Left lung (tissue), 10 donors: ENCODE measurements around the gene IGF1R. TPM values are rescaled to one million over a fixed set of nuclear protein-coding genes. Genes with fewer than 3 reads are reported as not detected.

Experiments used
- ATAC-seq: fragments of 200-7000 bp; cut with Tn5 transposase; one replicate; pipeline ENCODE4 v1.9.1; 2020; ENCODE audit warnings: moderate library complexity
- DNase-seq, 4 donors: peaks; one replicate each; pipeline ENCODE4 v3.0.0-alpha.2; 2013 to 2020
- H3K27ac ChIP-seq, 2 donors: fragments of 200-600 bp; sonication (generic) in 1 of 2; one replicate each; pipeline versions ENCODE4 v1.5.0 to v1.8.0; 2020 to 2021
- H3K27me3 ChIP-seq, 2 donors: fragments of 200-600 bp; sonication (generic) in 1 of 2; one replicate each; pipeline versions ENCODE4 v1.5.0 to v1.8.0; 2020 to 2021
- H3K36me3 ChIP-seq, 2 donors: fragments of 200-600 bp; sonication (generic) in 1 of 2; one replicate each; pipeline versions ENCODE4 v1.5.0 to v1.8.0; 2020 to 2021
- H3K4me1 ChIP-seq, 2 donors: fragments of 200-600 bp; one replicate each; pipeline ENCODE4 v1.8.0; 2021
- H3K4me3 ChIP-seq, 2 donors: fragments of 200-600 bp; sonication (generic) in 1 of 2; one replicate each; pipeline versions ENCODE4 v1.5.0 to v1.8.0; 2020 to 2021; ENCODE audit warnings: mild to moderate bottlenecking in 1 of 2
- H3K9me3 ChIP-seq, 2 donors: fragments of 200-600 bp; sonication (generic) in 1 of 2; one replicate each; pipeline versions ENCODE4 v1.5.0 to v1.8.0; 2020 to 2021
- CTCF ChIP-seq, 2 donors: fragments of 200-600 bp; sonication (generic) in 1 of 2; IDR thresholded peaks; one replicate each; pipeline versions ENCODE4 v1.5.0 to v1.8.0; 2021; ENCODE audit warnings: antibody characterized with exemption in 2 of 2
- intact Hi-C, 2 donors: fragments of 100-400 bp; cut with DNase I; formaldehyde crosslinking; loops; one replicate each; pipeline versions ENCODE4 v1.11.2 to v1.14.2; 2022
- polyA plus RNA-seq, 6 donors: library from polyadenylated mRNA; unstranded; fragments of 120-200 nt; gene quantifications; one replicate each; pipeline ENCODE4 v1.2.1, GENCODE V29; 2013; ENCODE audit not compliant: insufficient read length in 6 of 6
- total RNA-seq, 2 donors: library from RNA; stranded (reverse); fragmentation: NEBNext Ultra II Directional; extraction: Animal tissue kit (Norgen Biotek cat#: 25700); gene quantifications; one replicate each; pipeline ENCODE4 v1.2.1, GENCODE V29; 2021
- donor health status: DM: no; HTN: yes; CAD: no.
- donor health status: DM: no; HTN: no; CAD: no.

Gene IGF1R
- total and polyA plus RNA-seq, 8 donors, result 32.0 to 41.0 (median 37.0) TPM

- Histone ChIP-seq H3K27me3 (no peaks in the 10 kb centered on the region), H3K36me3 (no peaks in the 10 kb centered on the region), H3K9me3 (peaks cover 0 to 51% of the 10 kb centered on the region in 2 donors), H3K27ac (no peak overlapping the region), H3K4me3 (no peak overlapping the region), H3K4me1 (peaks cover 4 to 16% of the 10 kb centered on the region in 2 donors)
- ATAC-seq, result no peak
- intact Hi-C loops, result no loop called here
- TF ChIP-seq CTCF (IDR thresholded peaks at IDR 0.05), result no peak
- DNase-seq, result no peak
Measured at GRCh38 chr15:98826658-98827057, 178.3 kb downstream of the IGF1R start.

GRCh38 chr15:98827217-98827616, 178.9 kb downstream of the IGF1R start:
- no peak for DNase-seq
- TF ChIP-seq CTCF (IDR thresholded peaks at IDR 0.05), result no peak
- intact Hi-C loops, result no loop called here
- H3K27ac ChIP-seq, result no peak overlapping the region
- H3K9me3 ChIP-seq, result peaks cover 0 to 57% of the 10 kb centered on the region in 2 donors
- no peaks in the 10 kb centered on the region for H3K36me3 ChIP-seq
- no peak overlapping the region for H3K4me3 ChIP-seq
- H3K27me3 ChIP-seq, result no peaks in the 10 kb centered on the region
- ATAC-seq, result no peak
- peaks cover 4 to 16% of the 10 kb centered on the region in 2 donors for H3K4me1 ChIP-seq

- no peak for ATAC-seq
- peaks cover 0 to 70% of the 10 kb centered on the region in 2 donors for H3K9me3 ChIP-seq
Measured at GRCh38 chr15:98830034-98830634, 181.8 kb downstream of the IGF1R start.

GRCh38 chr15:98834976-98835375, 186.6 kb downstream of the IGF1R start:
- DNase-seq (no peak), ATAC-seq (no peak)
- Histone ChIP-seq H3K27ac (no peak overlapping the region), H3K4me1 (peaks cover 0 to 9% of the 10 kb centered on the region in 2 donors), H3K4me3 (no peak overlapping the region), H3K27me3 (no peaks in the 10 kb centered on the region), H3K9me3 (peaks cover 0 to 36% of the 10 kb centered on the region in 2 donors), H3K36me3 (no peaks in the 10 kb centered on the region)
- intact Hi-C loops, result no loop called here
- TF ChIP-seq CTCF (IDR thresholded peaks at IDR 0.05), result no peak

More at GRCh38 chr15:98830034-98830634, 181.8 kb downstream of the IGF1R start:
- Histone ChIP-seq H3K4me1 (peaks cover 0 to 7% of the 10 kb centered on the region in 2 donors), H3K27ac (no peak overlapping the region), H3K27me3 (no peaks in the 10 kb centered on the region), H3K36me3 (no peaks in the 10 kb centered on the region), H3K4me3 (no peak overlapping the region)
- no peak for TF ChIP-seq CTCF (IDR thresholded peaks at IDR 0.05)
- DNase-seq, result no peak
- intact Hi-C loops, result no loop called here

- Histone ChIP-seq H3K27ac (no peak overlapping the region), H3K4me1 (peaks cover 0 to 9% of the 10 kb centered on the region in 2 donors), H3K27me3 (no peaks in the 10 kb centered on the region), H3K36me3 (no peaks in the 10 kb centered on the region), H3K4me3 (no peak overlapping the region), H3K9me3 (peaks cover 0 to 27% of the 10 kb centered on the region in 2 donors)
- DNase-seq, result no peak
- no peak for ATAC-seq
- intact Hi-C loops, result no loop called here
- no peak for TF ChIP-seq CTCF (IDR thresholded peaks at IDR 0.05)
Measured at GRCh38 chr15:98835876-98836275, 187.5 kb downstream of the IGF1R start.
